Endothelial cell of umbilical vein (primary cell): ENCODE results near the gene GCDH. TPM values are rescaled to one million over a fixed set of nuclear protein-coding genes. Genes with fewer than 3 reads are reported as not detected.

Experiments used
- BruUV-seq: library from RNA; stranded (reverse); fragments of 400-500 nt; replicated peaks from 2 replicates; lab custom pipeline; 2021; lab: Mats Ljungman, UMichigan
- CTCF ChIA-PET: fragments of 300-600, 350-600 bp; sonication (Branson Sonifier 250); formaldehyde crosslinking; loops from one replicate; lab custom pipeline; 2021; ENCODE audit warnings: antibody characterized with exemption, inconsistent platforms; lab: Charles Lee
- POLR2A ChIA-PET: fragments of 300-600, 350-600 bp; sonication (Branson Sonifier 250); formaldehyde crosslinking; loops from one replicate; lab custom pipeline; 2021; ENCODE audit warnings: antibody characterized with exemption, inconsistent platforms; lab: Charles Lee
- DNase-seq: peaks from one replicate; pipeline ENCODE4 v3.0.0-alpha.2; 2011; ENCODE audit warnings: low read depth, low spot score
- FAIRE-seq: peaks from 2 replicates; lab custom pipeline; 2011; peaks lifted over from hg19 to GRCh38; lab: Jason Lieb, UNC
- H2AFZ ChIP-seq: 2 replicates; pipeline ENCODE4 v1.6.0; 2012; ENCODE audit warnings: low read depth, low read length, control low read depth, inconsistent platforms
- H3K27ac ChIP-seq: 2 replicates; pipeline ENCODE4 v1.5.1; 2011; ENCODE audit warnings: low read depth, mild to moderate bottlenecking, control low read depth, low read length, moderate library complexity; ENCODE audit not compliant: insufficient read depth
- H3K27me3 ChIP-seq, 2 experiments: 2 replicates each; pipeline versions ENCODE4 v1.6.0 to v1.6.1; 2011; ENCODE audit warnings: low read length in 2 of 2, mixed read lengths in 1 of 2; ENCODE audit not compliant: control insufficient read depth in 2 of 2, insufficient read depth in 2 of 2
- H3K36me3 ChIP-seq, 2 experiments: 2 replicates in 1 of 2; 3 replicates in 1 of 2; pipeline ENCODE4 v1.5.1; 2011; ENCODE audit warnings: low read length in 2 of 2, mild to moderate bottlenecking in 1 of 2, moderate library complexity in 1 of 2; ENCODE audit not compliant: control insufficient read depth in 2 of 2, insufficient read depth in 2 of 2; ENCODE audit errors: extremely low read depth in 1 of 2
- H3K4me1 ChIP-seq: 3 replicates; pipeline ENCODE4 v1.5.1; 2011; ENCODE audit warnings: mild to moderate bottlenecking, low read length; ENCODE audit not compliant: control insufficient read depth, insufficient read depth; ENCODE audit errors: extremely low read depth
- H3K4me2 ChIP-seq: 2 replicates; pipeline ENCODE4 v1.6.1; 2011; ENCODE audit warnings: low read length, control low read depth, mixed read lengths; ENCODE audit not compliant: insufficient read depth
- H3K4me3 ChIP-seq, 3 experiments: fragments of 200-600 bp in 1 of 3; sonication (generic), shearing (Covaris generic) in 1 of 3; replicated peaks in 1 of 3; 2 replicates each; pipeline ENCODE4 v1.5.1; 2011 to 2016; ENCODE audit warnings: control low read depth in 3 of 3, low read length in 3 of 3, mild to moderate bottlenecking in 2 of 3, inconsistent platforms in 1 of 3, low read depth in 1 of 3, moderate library complexity in 1 of 3; ENCODE audit not compliant: insufficient read depth in 1 of 3
- H3K79me2 ChIP-seq: 2 replicates; pipeline ENCODE4 v1.6.0; 2012; ENCODE audit warnings: low read length, inconsistent platforms; ENCODE audit not compliant: control insufficient read depth, insufficient read depth
- H3K9ac ChIP-seq: replicated peaks from 2 replicates; pipeline ENCODE3; 2011; ENCODE audit warnings: low read length, control low read depth; ENCODE audit not compliant: insufficient read depth; ENCODE audit errors: extremely low read depth
- H3K9me1 ChIP-seq: replicated peaks from 3 replicates; pipeline ENCODE4 v1.6.0; 2011; ENCODE audit warnings: mild to moderate bottlenecking, low read length; ENCODE audit not compliant: control insufficient read depth, insufficient read depth; ENCODE audit errors: extremely low read depth
- H3K9me3 ChIP-seq: replicated peaks from 2 replicates; pipeline ENCODE4 v1.5.1; 2012; ENCODE audit warnings: low read length, inconsistent platforms; ENCODE audit not compliant: control insufficient read depth, insufficient read depth
- H4K20me1 ChIP-seq: replicated peaks from 2 replicates; pipeline ENCODE3; 2011; ENCODE audit warnings: mild to moderate bottlenecking, low read length; ENCODE audit not compliant: control insufficient read depth, insufficient read depth; ENCODE audit errors: extremely low read depth
- EZH2 ChIP-seq: IDR thresholded peaks from 2 replicates; pipeline ENCODE4 v1.6.1; 2012; ENCODE audit warnings: borderline replicate concordance, low read depth, mild to moderate bottlenecking, moderate library complexity, low read length, inconsistent platforms; ENCODE audit not compliant: severe bottlenecking
- FOS ChIP-seq: IDR thresholded peaks from 2 replicates; pipeline ENCODE4 v1.6.1; 2011; ENCODE audit warnings: mild to moderate bottlenecking, low read length, moderate library complexity, borderline replicate concordance; ENCODE audit not compliant: insufficient read depth
- GATA2 ChIP-seq: IDR thresholded peaks from 2 replicates; pipeline ENCODE4 v1.7.0; 2011; ENCODE audit warnings: low read depth, mild to moderate bottlenecking, moderate library complexity, mixed read lengths, low read length; ENCODE audit not compliant: insufficient read length, insufficient read depth
- JUN ChIP-seq: IDR thresholded peaks from 2 replicates; pipeline ENCODE4 v1.6.1; 2011; ENCODE audit warnings: borderline replicate concordance, low read depth; ENCODE audit not compliant: insufficient read length, insufficient read depth
- MYC ChIP-seq: IDR thresholded peaks from one replicate; pipeline ENCODE4 v1.6.1; 2011; ENCODE audit warnings: mild to moderate bottlenecking, low read depth, low read length
- POLR2A ChIP-seq: IDR thresholded peaks from 2 replicates; pipeline ENCODE4 v1.6.1; 2012; ENCODE audit warnings: low read depth, mild to moderate bottlenecking, control low read depth, low read length
- POLR2AphosphoS5 ChIP-seq: IDR thresholded peaks from 2 replicates; pipeline ENCODE4 v1.6.1; 2012; ENCODE audit warnings: low read depth, mild to moderate bottlenecking, control low read depth, low read length, moderate library complexity; ENCODE audit not compliant: insufficient read depth
- dilution Hi-C: fragments of 300-500 bp; cut with MboI; formaldehyde crosslinking; loops from one replicate; pipeline ENCODE4 v1.15.0; 2019; ENCODE audit warnings: low sequenced_read_pairs; ENCODE audit not compliant: extremely low pct_ligation_motif_present
- intact Hi-C: fragments of 100-400 bp; cut with micrococcal nuclease; formaldehyde crosslinking; loops from one replicate; pipeline ENCODE4 v1.10.0; 2022
- polyA plus RNA-seq, 4 experiments: library from polyadenylated mRNA; depleted of rRNA in 3 of 4; stranded (reverse) in 3 of 4; unstranded in 1 of 4; fragments of >200 nt; gene quantifications; 2 replicates each; pipeline versions ENCODE4 v1.2.1 to v1.2.3, GENCODE V29; 2011 to 2012; ENCODE audit warnings: missing spikeins in 1 of 4
- total RNA-seq: library from RNA; stranded (reverse); gene quantifications from 2 replicates; pipeline ENCODE4 v1.2.3, GENCODE V29; 2021
- TF ChIP-seq, protein P1 (sequence below), 2 donors: IDR thresholded peaks; 1 replicate in 1 of 2; 2 replicates in 1 of 2; pipeline ENCODE4 v1.5.1; 2011; ENCODE audit warnings: low read length in 2 of 2, mild to moderate bottlenecking in 2 of 2, moderate library complexity in 2 of 2, control low read depth in 1 of 2, inconsistent platforms in 1 of 2, low read depth in 1 of 2; ENCODE audit not compliant: insufficient read depth in 1 of 2; ENCODE audit errors: extremely low read depth in 1 of 2
- TF ChIP-seq, protein P2 (sequence below): IDR thresholded peaks from 2 replicates; pipeline ENCODE4 v1.6.1; 2011; ENCODE audit not compliant: insufficient read depth, insufficient read length

Gene GCDH
- total and polyA plus RNA-seq, 2 donors (not counting 3 experiments of a cell fraction or from before 2014, with no cell fraction given), result 27.3 to 35.8 TPM

DNA sequence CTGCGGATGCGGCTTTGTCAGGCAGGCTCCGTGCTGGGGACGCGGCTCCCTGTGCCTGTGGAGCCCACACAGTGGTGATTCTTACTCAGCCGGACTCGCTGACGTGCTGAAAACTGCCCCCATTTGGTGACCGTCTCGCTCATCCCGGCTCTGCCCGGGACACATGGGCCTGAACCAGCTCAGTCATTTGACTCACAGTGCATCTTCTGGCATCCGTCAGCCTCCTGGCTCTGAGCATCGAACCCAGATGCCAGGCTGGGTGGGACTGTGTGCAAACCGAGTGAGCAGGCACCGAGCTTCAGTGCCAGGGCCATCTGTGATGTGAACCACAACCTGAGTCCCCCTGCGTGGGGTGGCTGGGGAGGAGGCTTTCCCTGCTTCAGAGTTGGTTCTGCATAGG lies 5.5 kb downstream of the GCDH start:
- CTCF ChIA-PET, result interaction anchor here (0.7 kb wide), 1 partner anchor 15 kb away, joined by 5 read pairs; no protein-coding TSS in a partner anchor
- no peak for FAIRE-seq

More for the DNA sequence above, 5.5 kb downstream of the GCDH start:
- H2AFZ ChIP-seq, result no peak overlapping the region
- H3K27ac ChIP-seq, result no peak overlapping the region
- no peak for TF ChIP-seq FOS
- TF ChIP-seq, protein P1, sequence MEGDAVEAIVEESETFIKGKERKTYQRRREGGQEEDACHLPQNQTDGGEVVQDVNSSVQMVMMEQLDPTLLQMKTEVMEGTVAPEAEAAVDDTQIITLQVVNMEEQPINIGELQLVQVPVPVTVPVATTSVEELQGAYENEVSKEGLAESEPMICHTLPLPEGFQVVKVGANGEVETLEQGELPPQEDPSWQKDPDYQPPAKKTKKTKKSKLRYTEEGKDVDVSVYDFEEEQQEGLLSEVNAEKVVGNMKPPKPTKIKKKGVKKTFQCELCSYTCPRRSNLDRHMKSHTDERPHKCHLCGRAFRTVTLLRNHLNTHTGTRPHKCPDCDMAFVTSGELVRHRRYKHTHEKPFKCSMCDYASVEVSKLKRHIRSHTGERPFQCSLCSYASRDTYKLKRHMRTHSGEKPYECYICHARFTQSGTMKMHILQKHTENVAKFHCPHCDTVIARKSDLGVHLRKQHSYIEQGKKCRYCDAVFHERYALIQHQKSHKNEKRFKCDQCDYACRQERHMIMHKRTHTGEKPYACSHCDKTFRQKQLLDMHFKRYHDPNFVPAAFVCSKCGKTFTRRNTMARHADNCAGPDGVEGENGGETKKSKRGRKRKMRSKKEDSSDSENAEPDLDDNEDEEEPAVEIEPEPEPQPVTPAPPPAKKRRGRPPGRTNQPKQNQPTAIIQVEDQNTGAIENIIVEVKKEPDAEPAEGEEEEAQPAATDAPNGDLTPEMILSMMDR (IDR thresholded peaks at IDR 0.05; ENCODE audit: extremely low read depth in 1 of 2, insufficient read depth in 1 of 2, low read depth in 1 of 2, low read length in 2 of 2), result no peak
- TF ChIP-seq JUN, result no peak
- no peak for TF ChIP-seq POLR2A
- TF ChIP-seq POLR2AphosphoS5, result no peak
- TF ChIP-seq EZH2, result no peak
- TF ChIP-seq MYC, result no peak
- TF ChIP-seq GATA2, result no peak
- TF ChIP-seq, protein P2, sequence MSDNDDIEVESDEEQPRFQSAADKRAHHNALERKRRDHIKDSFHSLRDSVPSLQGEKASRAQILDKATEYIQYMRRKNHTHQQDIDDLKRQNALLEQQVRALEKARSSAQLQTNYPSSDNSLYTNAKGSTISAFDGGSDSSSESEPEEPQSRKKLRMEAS, result no peak
- POLR2A ChIA-PET, result no interaction called here
- H3K9ac ChIP-seq, result no peak overlapping the region
- no peaks in the 10 kb centered on the region for H3K79me2 ChIP-seq
- no peaks in the 10 kb centered on the region for H3K27me3 ChIP-seq
- no peaks in the 10 kb centered on the region for H3K9me1 ChIP-seq
- H3K9me3 ChIP-seq, result no peaks in the 10 kb centered on the region
- no peak overlapping the region for H3K4me2 ChIP-seq
- H3K36me3 ChIP-seq, result peaks cover 0 to 5% of the 10 kb centered on the region in 2 experiments
- peaks cover 6% of the 10 kb centered on the region for H3K4me1 ChIP-seq
- H4K20me1 ChIP-seq, result no peaks in the 10 kb centered on the region
- dilution Hi-C loops (no loop called here), intact Hi-C loops (no loop called here)
- no peak for DNase-seq
- BruUV-seq, result no TSS peak
- H3K4me3 ChIP-seq, result no peak overlapping the region
